Smooth muscle cell (in vitro differentiated cells): ENCODE measurements around the gene PFDN6. TPM values are rescaled to one million over a fixed set of nuclear protein-coding genes. Genes with fewer than 3 reads are reported as not detected.
A peak's percentile ranks its signal among the peaks of the same experiment; 100 is the strongest.

Experiments used
- DNase-seq: peaks from one replicate; lab custom pipeline; 2025; ENCODE audit not compliant: unreplicated experiment; lab: John Stamatoyannopoulos, UW
- H2AFZ ChIP-seq: fragments of 200-600 bp; sonication (generic); 2 replicates; pipeline ENCODE4 v1.6.0; 2016; ENCODE audit warnings: antibody characterized with exemption, low read depth, mild to moderate bottlenecking
- H3F3A ChIP-seq: fragments of 200-600 bp; sonication (generic); 2 replicates; pipeline ENCODE4 v1.6.0; 2017; ENCODE audit warnings: antibody characterized with exemption, low read depth
- H3K27ac ChIP-seq: fragments of 200-600 bp; sonication (generic); 2 replicates; pipeline ENCODE4 v1.5.1; 2016; ENCODE audit warnings: low read depth, mild to moderate bottlenecking
- H3K27me3 ChIP-seq: fragments of 200-600 bp; sonication (generic); 2 replicates; pipeline ENCODE4 v1.6.1; 2016; ENCODE audit warnings: low read depth, mild to moderate bottlenecking
- H3K36me3 ChIP-seq: fragments of 200-600 bp; sonication (generic); 2 replicates; pipeline ENCODE4 v1.5.1; 2016; ENCODE audit warnings: low read depth
- H3K4me1 ChIP-seq: fragments of 200-600 bp; sonication (generic); 2 replicates; pipeline ENCODE4 v1.5.1; 2016; ENCODE audit warnings: low read depth
- H3K4me2 ChIP-seq: fragments of 200-600 bp; sonication (generic); 2 replicates; pipeline ENCODE4 v1.6.0; 2016; ENCODE audit warnings: mild to moderate bottlenecking
- H3K4me3 ChIP-seq: fragments of 200-600 bp; sonication (generic); 2 replicates; pipeline ENCODE4 v1.5.1; 2016; ENCODE audit warnings: mild to moderate bottlenecking
- H3K79me2 ChIP-seq: fragments of 200-600 bp; sonication (generic); 2 replicates; pipeline ENCODE4 v1.6.0; 2016; ENCODE audit warnings: low read depth, mild to moderate bottlenecking
- H3K9ac ChIP-seq: fragments of 200-600 bp; sonication (generic); 2 replicates; pipeline ENCODE4 v1.6.0; 2016; ENCODE audit warnings: low read depth
- H3K9me3 ChIP-seq: fragments of 200-600 bp; sonication (generic); replicated peaks from 2 replicates; pipeline ENCODE4 v1.5.1; 2016; ENCODE audit warnings: low read depth
- H4K20me1 ChIP-seq: fragments of 200-600 bp; sonication (generic); 2 replicates; pipeline ENCODE4 v1.6.0; 2016; ENCODE audit warnings: low read depth
- WGBS: methylation state at CpG from one replicate; pipeline ENCODE4 v1.1.7; 2016; ENCODE audit warnings: low lambda C conversion rate; 5-methylcytosine and 5-hydroxymethylcytosine counted together
- polyA plus RNA-seq: library from polyadenylated mRNA; unstranded; fragments of >200 nt; fragmentation: Nextera tagmentation; extraction: Ambion mirVana; gene quantifications from 2 replicates; pipeline ENCODE4 v1.2.1, GENCODE V29; 2016
- total RNA-seq: library from RNA; depleted of rRNA; stranded (reverse); fragments of >200 nt; gene quantifications from 2 replicates; pipeline ENCODE4 v1.2.3, GENCODE V29; 2014
- TF ChIP-seq, protein P1 (sequence below): fragments of 200-600 bp; sonication (generic); IDR thresholded peaks from 2 replicates; pipeline ENCODE4 v1.5.1; 2017; ENCODE audit warnings: borderline replicate concordance, mild to moderate bottlenecking, antibody characterized with exemption; ENCODE audit not compliant: insufficient read depth, poor library complexity, severe bottlenecking

Gene PFDN6
- total RNA-seq (21.4 and 33.8 TPM in 2 replicates), polyA plus RNA-seq (23.1 and 24.0 TPM in 2 replicates)

GRCh38 chr6:33288921-33289783 lies at the start of gene PFDN6, which contains the start of gene WDR46:
Gene PFDN6 (plus strand): TSS chr6:33289601. CDS start chr6:33289857, 256 bp downstream.
Gene WDR46 (minus strand): TSS chr6:33289239. CDS start chr6:33289170, 69 bp downstream.
- H2AFZ ChIP-seq: peak within 1 kb of the TSS; percentile 91
- H3K27me3 ChIP-seq: no peaks in the 10 kb centered on the region
- no peaks in the 10 kb centered on the region for H3K36me3 ChIP-seq
- H3K27ac ChIP-seq: peak within 1 kb of the TSS; percentile 36
- H4K20me1 ChIP-seq: no peaks in the 10 kb centered on the region
- peak within 1 kb of the TSS; percentile 83 for H3K9ac ChIP-seq
- peak; percentile 53 for DNase-seq
- H3K9me3 ChIP-seq: no peaks in the 10 kb centered on the region
- peaks cover 18% of the 10 kb centered on the region for H3F3A ChIP-seq
- H3K4me1 ChIP-seq: peaks cover 13% of the 10 kb centered on the region
- H3K4me2 ChIP-seq: peak within 1 kb of the TSS; percentile 94
- WGBS: 1% methylated on average over 43 of the region's 43 CpGs
- H3K4me3 ChIP-seq: peak within 1 kb of the TSS; percentile 70
- peaks cover 41% of the 10 kb centered on the region for H3K79me2 ChIP-seq
- TF ChIP-seq, protein P1, sequence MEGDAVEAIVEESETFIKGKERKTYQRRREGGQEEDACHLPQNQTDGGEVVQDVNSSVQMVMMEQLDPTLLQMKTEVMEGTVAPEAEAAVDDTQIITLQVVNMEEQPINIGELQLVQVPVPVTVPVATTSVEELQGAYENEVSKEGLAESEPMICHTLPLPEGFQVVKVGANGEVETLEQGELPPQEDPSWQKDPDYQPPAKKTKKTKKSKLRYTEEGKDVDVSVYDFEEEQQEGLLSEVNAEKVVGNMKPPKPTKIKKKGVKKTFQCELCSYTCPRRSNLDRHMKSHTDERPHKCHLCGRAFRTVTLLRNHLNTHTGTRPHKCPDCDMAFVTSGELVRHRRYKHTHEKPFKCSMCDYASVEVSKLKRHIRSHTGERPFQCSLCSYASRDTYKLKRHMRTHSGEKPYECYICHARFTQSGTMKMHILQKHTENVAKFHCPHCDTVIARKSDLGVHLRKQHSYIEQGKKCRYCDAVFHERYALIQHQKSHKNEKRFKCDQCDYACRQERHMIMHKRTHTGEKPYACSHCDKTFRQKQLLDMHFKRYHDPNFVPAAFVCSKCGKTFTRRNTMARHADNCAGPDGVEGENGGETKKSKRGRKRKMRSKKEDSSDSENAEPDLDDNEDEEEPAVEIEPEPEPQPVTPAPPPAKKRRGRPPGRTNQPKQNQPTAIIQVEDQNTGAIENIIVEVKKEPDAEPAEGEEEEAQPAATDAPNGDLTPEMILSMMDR: no peak

DNA sequence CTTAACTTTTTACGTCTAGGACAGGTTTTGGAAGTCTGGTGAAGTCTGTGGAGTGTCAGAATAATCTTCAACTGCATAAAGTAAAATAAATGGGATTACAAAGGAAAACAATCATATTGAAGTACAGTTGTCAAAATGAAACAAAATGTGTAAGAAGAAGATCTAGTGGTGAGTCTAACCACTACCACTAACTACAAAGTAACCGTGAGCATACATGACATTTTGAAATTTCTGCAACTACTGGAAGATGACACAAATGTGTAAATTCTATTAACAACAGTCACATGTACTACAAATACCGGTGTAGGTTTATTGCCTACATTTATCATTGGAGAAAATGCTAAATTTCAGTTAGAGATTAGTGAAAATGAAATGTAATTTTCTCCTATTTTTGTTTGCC lies 47.4 kb upstream of the PFDN6 start:
- Histone ChIP-seq H3K9ac (no peak overlapping the region), H3K4me1 (no peaks in the 10 kb centered on the region), H4K20me1 (no peaks in the 10 kb centered on the region), H3K36me3 (no peaks in the 10 kb centered on the region), H3K27me3 (peaks cover 16% of the 10 kb centered on the region), H3K4me3 (no peak overlapping the region), H3K79me2 (no peaks in the 10 kb centered on the region), H3K9me3 (no peaks in the 10 kb centered on the region), H3K27ac (no peak overlapping the region), H3K4me2 (no peak overlapping the region), H2AFZ (no peak overlapping the region), H3F3A (no peaks in the 10 kb centered on the region)
- WGBS: 66% methylated on average over 3 of the region's 3 CpGs
- TF ChIP-seq, protein P1: no peak
- no peak for DNase-seq

DNA sequence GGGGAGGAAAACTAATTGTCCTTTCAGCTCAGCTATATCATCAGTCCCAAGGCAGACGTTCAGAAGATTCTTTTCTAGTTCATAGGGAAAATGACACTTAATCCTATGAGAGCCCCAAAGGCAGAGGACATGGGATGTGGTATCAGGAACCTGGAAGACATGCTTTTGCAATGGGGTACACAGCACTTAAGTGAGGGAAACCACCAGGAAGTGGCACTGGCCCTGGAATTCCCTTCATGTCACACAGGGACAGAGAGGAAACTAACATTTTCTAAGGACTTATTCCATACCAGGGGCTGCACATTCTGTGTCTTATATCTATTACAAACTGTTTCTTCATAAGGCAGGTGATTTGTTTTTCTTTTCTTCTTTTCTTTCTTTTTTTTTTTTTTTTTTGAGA lies 45.9 kb upstream of the PFDN6 start:
- H3K36me3 ChIP-seq: no peaks in the 10 kb centered on the region
- no peak for DNase-seq
- H3F3A ChIP-seq: no peaks in the 10 kb centered on the region
- no peak overlapping the region for H3K27ac ChIP-seq
- 65% methylated on average over 1 of the region's 1 CpG for WGBS
- TF ChIP-seq, protein P1: no peak
- H3K4me2 ChIP-seq: no peak overlapping the region
- peaks cover 16% of the 10 kb centered on the region for H3K27me3 ChIP-seq
- H2AFZ ChIP-seq: no peak overlapping the region
- H3K9me3 ChIP-seq: no peaks in the 10 kb centered on the region
- peaks cover 2% of the 10 kb centered on the region for H3K4me1 ChIP-seq
- no peaks in the 10 kb centered on the region for H4K20me1 ChIP-seq
- no peaks in the 10 kb centered on the region for H3K79me2 ChIP-seq
- no peak overlapping the region for H3K4me3 ChIP-seq
- no peak overlapping the region for H3K9ac ChIP-seq
